DLD1 (cell line): Measurements from ENCODE around the gene HPS3.

Source experiments
- in situ Hi-C: cut with HindIII; loops from 2 replicates; pipeline ENCODE4 v1.10.0; 2017; ENCODE audit warnings: low sequenced_read_pairs

Gene HPS3

GRCh38 chr3:149119466-149119865 is 10.0 kb upstream of the HPS3 start:
- in situ Hi-C loops: no loop called here

- in situ Hi-C loops: no loop called here
These were observed 9.1 kb upstream of the HPS3 start for GRCh38 chr3:149120051-149120972.

GRCh38 chr3:149122721-149123578 is 6.5 kb upstream of the HPS3 start:
- in situ Hi-C loops: no loop called here

- in situ Hi-C loops: no loop called here
These were observed 617 bp upstream of the HPS3 start for GRCh38 chr3:149128821-149129220.

- in situ Hi-C loops: loop anchor here (10.0 kb wide), 1 partner anchor 153 kb away; no protein-coding TSS in a partner anchor
These were observed 2.2 kb downstream of the HPS3 start for GRCh38 chr3:149131589-149131988.

GRCh38 chr3:149134575-149134974 is 5.1 kb downstream of the HPS3 start:
- in situ Hi-C loops: loop anchor here (10.0 kb wide), 1 partner anchor 150 kb away; no protein-coding TSS in a partner anchor

- in situ Hi-C loops: no loop called here
These were observed 13.2 kb downstream of the HPS3 start for GRCh38 chr3:149142682-149143081.

GRCh38 chr3:149145356-149145755 is 15.9 kb downstream of the HPS3 start:
- in situ Hi-C loops: no loop called here

GRCh38 chr3:149145974-149146373 is 16.5 kb downstream of the HPS3 start:
- in situ Hi-C loops: no loop called here

- in situ Hi-C loops: no loop called here
These were observed 21.0 kb downstream of the HPS3 start for GRCh38 chr3:149150436-149150835.

- in situ Hi-C loops: no loop called here
These were observed 22.4 kb downstream of the HPS3 start for GRCh38 chr3:149151843-149152242.

GRCh38 chr3:149152420-149152819 is 23.0 kb downstream of the HPS3 start:
- in situ Hi-C loops: no loop called here

- in situ Hi-C loops: no loop called here
These were observed 24.0 kb downstream of the HPS3 start for GRCh38 chr3:149153402-149153801.

- in situ Hi-C loops: no loop called here
These were observed 31.4 kb downstream of the HPS3 start for GRCh38 chr3:149160754-149161300.

- in situ Hi-C loops: no loop called here
These were observed 32.6 kb downstream of the HPS3 start for GRCh38 chr3:149162007-149162406.

GRCh38 chr3:149163066-149163465 is 33.6 kb downstream of the HPS3 start:
- in situ Hi-C loops: no loop called here

- in situ Hi-C loops: no loop called here
These were observed 38.5 kb downstream of the HPS3 start for GRCh38 chr3:149167898-149168297.

GRCh38 chr3:149170672-149171071 is 41.2 kb downstream of the HPS3 start:
- in situ Hi-C loops: no loop called here

GRCh38 chr3:149174901-149175300 is 45.5 kb downstream of the HPS3 start:
- in situ Hi-C loops: no loop called here

- in situ Hi-C loops: no loop called here
These were observed 47.7 kb downstream of the HPS3 start for GRCh38 chr3:149177122-149177521.

- in situ Hi-C loops: no loop called here
These were observed 49.8 kb downstream of the HPS3 start for GRCh38 chr3:149179220-149179619.
